ENCODE data around the gene EFR3B.
A peak's percentile ranks its signal among the peaks of the same experiment; 100 is the strongest.
"Not testable (repeated sequence)": the region's sequence is repeated elsewhere in the genome, so short reads cannot be mapped to it uniquely, and the experiment has no call there.

The EFR3B gene

GRCh38 chr2:25112113-25112512 is 70.2 kb downstream of the EFR3B start:
- DNase-seq = no peak

- DNase-seq = no peak
Measured at GRCh38 chr2:25115249-25115883, 73.5 kb downstream of the EFR3B start.

DNA sequence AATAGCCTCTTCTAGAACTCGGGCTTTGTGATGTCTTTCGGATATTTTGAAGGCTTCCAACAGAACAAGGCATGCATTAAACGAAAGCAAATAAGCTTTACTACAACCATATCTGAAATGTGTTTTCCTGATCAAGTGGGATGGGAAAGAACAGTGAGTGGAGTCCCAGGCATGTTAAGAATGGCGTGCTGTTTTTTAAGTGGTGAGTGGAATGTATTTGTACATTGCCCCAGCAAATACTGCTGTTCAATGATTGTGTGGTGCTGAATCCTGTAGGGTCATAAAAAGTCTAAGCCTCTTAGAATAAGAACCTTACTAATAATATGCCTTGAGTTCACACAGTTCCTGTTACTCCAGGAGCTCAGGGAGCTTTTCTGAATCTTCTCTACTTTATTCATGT is 74.0 kb downstream of the EFR3B start:
- no peak for DNase-seq

- DNase-seq = no peak
Measured at GRCh38 chr2:25116956-25117355, 75.1 kb downstream of the EFR3B start.

DNA sequence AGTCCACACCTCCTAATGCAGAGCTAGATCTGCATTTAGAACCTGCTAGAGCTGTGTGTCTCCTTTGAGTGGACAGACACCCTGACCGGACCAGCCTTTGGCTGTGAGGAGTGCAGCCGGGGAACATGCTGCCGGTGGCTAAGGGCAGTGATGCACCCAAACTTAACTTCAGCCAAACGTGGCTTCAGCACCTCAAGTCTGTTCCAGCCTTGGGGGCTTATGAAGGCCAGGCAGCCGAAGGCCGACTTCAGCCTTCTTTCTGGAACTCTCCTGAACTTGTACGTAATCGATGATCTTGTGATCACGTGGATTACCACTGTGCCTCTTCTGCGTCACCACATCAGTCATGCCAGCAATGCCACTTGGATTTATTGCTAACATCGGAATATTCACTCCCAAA is 77.4 kb downstream of the EFR3B start:
- no peak for DNase-seq

- no peak for DNase-seq
Measured at GRCh38 chr2:25122367-25122766, 80.5 kb downstream of the EFR3B start.

DNA sequence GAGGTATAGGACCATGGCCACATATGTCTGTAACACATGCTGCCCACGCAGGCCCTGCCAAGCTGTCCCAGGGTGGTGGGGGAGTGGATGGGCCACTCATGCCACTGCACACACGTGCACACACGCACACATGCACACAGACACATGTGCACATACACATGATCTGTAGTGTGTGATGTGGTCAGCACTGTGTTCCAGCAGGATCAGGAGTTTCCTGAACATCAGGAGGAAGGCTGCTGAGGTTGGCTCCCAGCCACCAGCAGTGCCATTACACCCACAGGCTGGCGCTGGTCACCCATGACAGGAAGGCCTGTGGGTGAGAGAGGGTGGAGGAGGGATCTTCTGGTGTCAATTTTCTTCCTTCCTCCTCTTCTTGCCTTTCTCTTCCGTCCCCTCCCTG is 81.8 kb downstream of the EFR3B start:
- DNase-seq = no peak

DNA sequence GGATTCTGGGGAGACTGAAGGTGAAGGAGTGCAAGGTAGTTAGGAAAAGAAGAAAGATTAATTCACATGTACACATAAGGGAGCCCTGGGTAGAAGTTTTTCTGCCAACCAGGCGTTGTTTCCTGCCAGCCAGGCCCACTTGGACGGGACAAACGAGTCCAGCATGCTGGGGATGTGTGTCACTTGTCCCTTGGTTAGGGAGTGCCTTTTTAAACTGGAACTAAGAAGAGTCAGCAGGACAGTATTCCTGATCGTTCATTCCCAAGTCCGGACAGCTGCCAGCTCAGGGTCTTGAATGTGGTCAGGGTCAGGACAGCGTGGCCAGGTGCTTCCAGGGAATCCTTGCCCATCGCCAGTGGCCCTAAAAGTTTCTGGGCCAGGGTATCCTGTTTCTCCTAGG is 83.3 kb downstream of the EFR3B start:
- DNase-seq = no peak

- DNase-seq = no peak
Measured at GRCh38 chr2:25125976-25126375, 84.1 kb downstream of the EFR3B start.

DNA sequence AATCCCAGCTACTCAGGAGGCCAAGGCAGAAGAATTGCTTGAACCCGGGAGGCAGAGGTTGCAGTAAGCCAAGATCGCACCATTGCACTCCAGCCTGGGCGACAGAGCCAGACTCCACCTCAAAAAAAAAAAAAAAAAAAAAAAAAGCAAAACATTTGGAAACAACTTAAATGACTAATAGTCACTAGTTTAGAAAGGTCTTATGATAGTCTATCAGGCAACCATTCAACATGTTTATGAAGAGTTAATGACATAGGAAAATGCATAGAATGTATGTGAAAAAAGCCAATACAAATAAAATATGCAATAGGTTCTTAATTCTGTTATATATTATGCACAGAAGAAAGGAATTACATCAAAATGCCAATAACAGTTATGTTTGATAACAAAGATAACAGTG is 85.2 kb downstream of the EFR3B start:
- DNase-seq = not testable (repeated sequence)

- DNase-seq = no peak
Measured at GRCh38 chr2:25127646-25128045, 85.8 kb downstream of the EFR3B start.

DNA sequence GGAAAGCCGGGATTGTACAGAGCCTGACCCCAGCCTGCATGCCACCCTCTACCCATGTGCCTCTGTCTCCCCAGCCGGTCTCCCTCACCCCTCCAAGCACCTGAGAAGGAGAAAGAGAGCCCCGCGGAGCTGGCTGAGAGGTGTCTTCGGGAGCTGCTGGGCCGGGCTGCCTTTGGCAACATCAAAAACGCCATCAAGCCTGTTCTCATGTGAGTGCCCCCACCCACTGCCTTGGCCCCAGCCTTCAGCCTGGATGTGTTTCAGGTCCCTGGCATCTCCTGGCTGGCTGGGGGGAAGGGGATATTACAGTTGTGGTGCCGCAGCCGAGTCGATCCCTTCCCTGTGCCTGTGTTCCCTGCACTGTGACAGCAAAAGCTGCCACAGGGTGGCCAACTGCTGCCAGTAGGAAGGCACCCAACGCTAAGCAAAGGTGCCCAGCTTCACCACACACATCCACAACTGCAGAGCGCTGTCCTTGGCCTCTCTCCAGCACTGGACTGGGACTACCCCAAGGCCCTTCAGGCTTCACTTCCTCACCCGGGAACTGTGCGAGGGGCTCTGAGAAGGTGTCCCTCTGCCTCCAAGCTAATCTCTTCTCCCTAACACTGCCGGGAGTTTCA is 88.1 kb downstream of the EFR3B start:
- DNase-seq = no peak

DNA sequence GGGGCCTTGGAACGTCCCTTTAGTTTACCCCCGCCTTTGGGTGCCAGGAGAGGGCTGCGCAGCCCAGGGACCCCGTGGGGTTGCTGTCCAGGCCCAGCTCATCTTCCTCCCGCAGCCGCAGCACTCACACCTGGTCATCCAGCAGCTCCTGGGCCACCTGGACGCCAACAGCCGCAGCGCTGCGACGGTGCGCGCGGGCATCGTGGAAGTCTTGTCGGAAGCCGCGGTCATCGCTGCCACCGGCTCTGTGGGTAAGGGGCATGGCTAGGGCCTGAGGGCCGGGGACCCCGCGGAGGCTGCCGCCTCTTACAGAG is 89.3 kb downstream of the EFR3B start:
- no peak for DNase-seq

- DNase-seq = peak; percentile 11
Measured at GRCh38 chr2:25131567-25132298, 89.9 kb downstream of the EFR3B start.

GRCh38 chr2:25132299-25132635 is 90.4 kb downstream of the EFR3B start:
- DNase-seq = no peak

DNA sequence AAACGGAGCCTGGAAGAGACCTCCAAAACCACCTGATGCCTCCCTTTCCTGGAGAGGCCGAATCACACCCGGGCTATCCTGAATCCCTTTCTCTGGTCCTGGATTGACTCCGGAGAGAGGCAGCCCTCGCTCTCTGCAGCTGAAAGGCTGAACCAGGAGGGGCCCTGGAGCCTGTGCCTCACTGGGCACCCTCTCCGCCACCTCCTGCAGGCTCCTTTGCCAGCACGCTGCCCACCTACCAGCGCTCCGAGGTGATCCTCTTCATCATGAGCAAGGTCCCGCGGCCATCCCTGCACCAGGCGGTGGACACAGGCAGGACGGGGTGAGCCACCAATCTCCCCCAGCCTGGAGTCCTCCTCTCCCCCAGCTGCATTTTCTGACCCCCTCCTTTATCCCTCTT is 90.8 kb downstream of the EFR3B start:
- no peak for DNase-seq

DNA sequence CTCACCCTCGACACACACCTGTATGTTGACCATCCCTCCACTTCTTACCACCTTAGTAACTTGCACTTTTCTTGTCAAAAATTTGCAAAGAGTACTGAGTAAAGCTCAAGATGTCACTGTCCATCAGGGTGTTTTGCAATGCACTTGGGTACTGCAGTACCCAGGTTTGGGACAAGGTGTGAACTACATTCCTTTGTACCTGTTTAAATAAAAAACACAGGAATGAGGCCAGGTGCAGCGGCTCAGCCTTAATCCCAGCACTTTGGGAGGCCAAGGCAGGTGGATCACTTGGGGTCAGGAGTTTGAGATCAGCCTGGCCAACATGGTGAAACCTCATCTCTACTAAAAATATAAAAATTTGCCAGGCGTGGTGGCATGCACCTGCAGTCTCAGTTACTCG is 98.7 kb downstream of the EFR3B start:
- not testable (repeated sequence) for DNase-seq

DNA sequence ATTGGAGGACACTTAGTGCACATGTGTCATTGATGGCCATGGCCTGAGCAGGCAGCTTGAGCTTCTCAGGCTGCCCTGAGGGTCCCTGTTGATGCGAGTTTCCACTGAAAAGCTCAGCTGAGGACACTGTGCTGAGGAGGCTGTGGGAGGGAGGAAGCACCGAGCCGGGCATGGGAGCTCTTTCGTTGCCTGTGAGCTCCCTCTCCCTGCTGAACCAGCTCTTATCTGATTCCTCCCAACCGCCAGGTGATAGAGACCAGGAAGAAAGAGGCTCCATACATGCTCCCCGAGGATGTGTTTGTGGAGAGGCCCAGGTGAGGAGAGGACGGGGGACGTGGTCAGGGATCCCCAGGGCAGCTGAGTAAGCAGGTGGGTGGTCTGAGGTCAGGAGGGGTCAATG is 99.2 kb downstream of the EFR3B start:
- DNase-seq = no peak

- no peak for DNase-seq
Measured at GRCh38 chr2:25145803-25146202, 103.9 kb downstream of the EFR3B start.

- DNase-seq = no peak
Measured at GRCh38 chr2:25146896-25147295, 105.0 kb downstream of the EFR3B start.

GRCh38 chr2:25149646-25150045 is 107.8 kb downstream of the EFR3B start:
- no peak for DNase-seq

DNA sequence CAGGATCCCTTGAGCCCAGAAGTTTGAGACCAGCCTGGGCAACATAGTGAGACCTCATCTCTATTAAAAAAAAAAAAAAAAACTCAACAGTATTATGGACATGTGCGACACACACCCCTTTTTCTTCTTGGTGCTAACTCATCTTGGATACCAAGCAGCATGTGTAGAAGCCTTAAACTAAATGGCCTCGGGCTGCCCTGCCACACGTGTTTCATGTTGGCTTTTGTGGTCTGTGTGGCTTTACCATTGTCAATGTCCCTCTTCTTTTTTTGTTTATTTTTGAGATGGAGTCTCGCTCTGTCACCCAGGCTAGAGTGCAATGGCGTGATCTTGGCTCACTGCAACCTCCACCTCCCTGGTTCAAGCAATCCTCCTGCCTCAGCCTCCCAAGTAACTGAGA is 109.1 kb downstream of the EFR3B start:
- not testable (repeated sequence) for DNase-seq

DNA sequence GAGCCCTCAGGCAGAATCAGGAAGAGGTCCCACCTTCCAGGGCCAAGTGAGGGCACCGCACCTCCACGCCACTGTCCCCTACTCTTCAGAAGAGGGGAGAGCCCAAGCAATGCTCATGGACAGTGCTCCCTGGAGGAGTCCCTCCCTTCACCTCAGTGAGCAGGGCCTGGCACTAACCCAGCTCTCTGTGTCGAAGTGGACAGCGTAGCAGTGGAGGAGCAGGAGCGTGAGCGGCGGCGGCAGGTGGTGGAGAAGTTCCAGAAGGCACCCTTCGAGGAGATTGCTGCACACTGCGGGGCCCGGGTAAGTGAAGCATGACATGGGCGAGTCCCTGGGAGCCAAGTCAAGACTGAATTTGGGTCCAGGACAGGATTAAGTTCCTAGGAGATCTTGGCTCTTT is 109.8 kb downstream of the EFR3B start:
- DNase-seq = no peak

DNA sequence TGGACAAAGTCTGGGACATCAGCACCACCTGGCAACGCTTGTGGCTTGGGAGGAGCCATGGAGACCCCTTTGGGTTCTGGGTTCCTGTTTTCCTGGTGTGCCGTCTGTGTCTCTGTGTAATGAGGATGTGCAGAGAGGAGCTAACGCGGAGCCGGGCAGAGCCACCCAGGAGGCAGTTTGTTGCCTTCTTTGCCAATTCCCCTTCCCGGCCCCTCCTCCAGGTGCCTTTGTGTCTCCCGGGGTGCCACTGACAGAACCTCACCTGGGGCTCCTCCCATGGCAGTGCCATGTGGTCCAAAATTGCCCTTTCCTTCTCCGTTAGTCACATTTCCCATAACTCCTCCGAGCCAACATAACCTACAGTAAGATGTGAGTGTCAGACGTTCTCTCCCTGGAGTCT is 113.5 kb downstream of the EFR3B start:
- DNase-seq = no peak
